Measurements from ENCODE around the gene PPM1G. TPM values are rescaled to one million over a fixed set of nuclear protein-coding genes. Genes with fewer than 3 reads are reported as not detected.

Gene PPM1G, protein sequence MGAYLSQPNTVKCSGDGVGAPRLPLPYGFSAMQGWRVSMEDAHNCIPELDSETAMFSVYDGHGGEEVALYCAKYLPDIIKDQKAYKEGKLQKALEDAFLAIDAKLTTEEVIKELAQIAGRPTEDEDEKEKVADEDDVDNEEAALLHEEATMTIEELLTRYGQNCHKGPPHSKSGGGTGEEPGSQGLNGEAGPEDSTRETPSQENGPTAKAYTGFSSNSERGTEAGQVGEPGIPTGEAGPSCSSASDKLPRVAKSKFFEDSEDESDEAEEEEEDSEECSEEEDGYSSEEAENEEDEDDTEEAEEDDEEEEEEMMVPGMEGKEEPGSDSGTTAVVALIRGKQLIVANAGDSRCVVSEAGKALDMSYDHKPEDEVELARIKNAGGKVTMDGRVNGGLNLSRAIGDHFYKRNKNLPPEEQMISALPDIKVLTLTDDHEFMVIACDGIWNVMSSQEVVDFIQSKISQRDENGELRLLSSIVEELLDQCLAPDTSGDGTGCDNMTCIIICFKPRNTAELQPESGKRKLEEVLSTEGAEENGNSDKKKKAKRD
- polyA plus RNA-seq: 66.4 TPM
- long read RNA-seq, donor 1, transcript PPM1G-201 (10 exons, 2,311 nt): major isoform, 9 of 28 reads
- long read RNA-seq, donor 1, partial matches to known transcripts: 18 of 28 reads
- long read RNA-seq, donor 1, other reads (novel, unspliced or antisense): 0 of 28 reads
- long read RNA-seq, donor 2, transcript PPM1G-201 (10 exons, 2,311 nt): major isoform, 22 of 61 reads
- long read RNA-seq, donor 2, partial matches to known transcripts: 37 of 61 reads
- long read RNA-seq, donor 2, other reads (novel, unspliced or antisense): 0 of 61 reads
- long read RNA-seq, donor 3: 0 reads
- long read RNA-seq, donor 4: 0 reads
- long read RNA-seq, donor 5, transcript PPM1G-201 (10 exons, 2,311 nt): major isoform, 8 of 9 reads
- long read RNA-seq, donor 5, partial matches to known transcripts: 0 of 9 reads
- long read RNA-seq, donor 5, other reads (novel, unspliced or antisense): 0 of 9 reads
- long read RNA-seq, donor 6, transcript PPM1G-201 (10 exons, 2,311 nt): major isoform, 10 of 63 reads
- long read RNA-seq, donor 6, partial matches to known transcripts: 52 of 63 reads
- long read RNA-seq, donor 6, other reads (novel, unspliced or antisense): 0 of 63 reads
- long read RNA-seq, donor 7, transcript PPM1G-201 (10 exons, 2,311 nt): major isoform, 8 of 15 reads
- long read RNA-seq, donor 7, partial matches to known transcripts: 7 of 15 reads
- long read RNA-seq, donor 7, other reads (novel, unspliced or antisense): 0 of 15 reads
- long read RNA-seq, donor 8, transcript PPM1G-201 (10 exons, 2,311 nt): major isoform, 15 of 64 reads
- long read RNA-seq, donor 8, partial matches to known transcripts: 49 of 64 reads
- long read RNA-seq, donor 8, other reads (novel, unspliced or antisense): 0 of 64 reads
- long read RNA-seq, donor 9, transcript PPM1G-201 (10 exons, 2,311 nt): major isoform, 10 of 134 reads
- long read RNA-seq, donor 9, partial matches to known transcripts: 115 of 134 reads
- long read RNA-seq, donor 9, other reads (novel, unspliced or antisense): 9 of 134 reads
- long read RNA-seq, donor 10, transcript PPM1G-201 (10 exons, 2,311 nt): major isoform, 16 of 34 reads
- long read RNA-seq, donor 10, partial matches to known transcripts: 17 of 34 reads
- long read RNA-seq, donor 10, other reads (novel, unspliced or antisense): 0 of 34 reads
- long read RNA-seq, donor 11, transcript PPM1G-201 (10 exons, 2,311 nt): major isoform, 20 of 33 reads
- long read RNA-seq, donor 11, partial matches to known transcripts: 13 of 33 reads
- long read RNA-seq, donor 11, other reads (novel, unspliced or antisense): 0 of 33 reads

DNA sequence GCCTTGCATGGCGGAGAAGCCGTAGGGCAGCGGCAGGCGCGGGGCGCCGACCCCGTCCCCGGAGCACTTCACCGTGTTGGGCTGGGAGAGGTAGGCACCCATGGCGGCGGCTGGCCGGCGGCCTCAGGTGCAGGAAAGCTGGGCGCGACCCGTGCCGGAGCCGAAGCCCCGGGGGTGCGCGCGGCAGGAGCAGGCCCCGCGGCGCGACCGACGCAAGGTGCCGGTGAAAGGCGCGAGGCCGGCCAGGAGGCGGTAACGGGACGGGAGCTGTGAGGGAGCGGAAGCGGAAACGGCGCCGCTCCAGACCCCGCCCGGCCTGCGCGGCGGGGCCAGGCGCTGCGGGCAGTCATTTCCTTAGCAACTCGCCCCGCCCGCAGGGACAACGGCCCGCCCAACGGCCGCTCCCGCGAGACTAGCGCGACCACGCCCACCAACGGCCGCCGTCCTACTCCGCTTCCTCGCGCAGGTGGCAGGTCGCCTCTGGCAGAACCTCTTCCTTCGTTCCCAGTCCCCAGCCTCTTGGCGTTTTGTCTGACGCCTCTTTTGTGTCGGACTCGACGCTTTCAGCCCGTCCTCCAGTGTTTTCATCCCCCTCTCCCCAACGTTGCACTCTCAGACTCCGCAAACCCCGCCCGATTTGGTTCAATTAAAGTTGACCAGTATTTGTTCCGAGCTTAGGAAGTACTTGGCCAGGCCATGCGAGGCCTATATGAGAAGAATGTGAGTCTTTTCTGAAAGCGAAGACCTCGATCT, at the start of gene PPM1G:
TSS of gene PPM1G (minus strand) at position 271 of the 753 bp plus-strand sequence. CDS start at position 102, 169 bp downstream.
- peak; percentile 95 to 97 for DNase-seq

DNA sequence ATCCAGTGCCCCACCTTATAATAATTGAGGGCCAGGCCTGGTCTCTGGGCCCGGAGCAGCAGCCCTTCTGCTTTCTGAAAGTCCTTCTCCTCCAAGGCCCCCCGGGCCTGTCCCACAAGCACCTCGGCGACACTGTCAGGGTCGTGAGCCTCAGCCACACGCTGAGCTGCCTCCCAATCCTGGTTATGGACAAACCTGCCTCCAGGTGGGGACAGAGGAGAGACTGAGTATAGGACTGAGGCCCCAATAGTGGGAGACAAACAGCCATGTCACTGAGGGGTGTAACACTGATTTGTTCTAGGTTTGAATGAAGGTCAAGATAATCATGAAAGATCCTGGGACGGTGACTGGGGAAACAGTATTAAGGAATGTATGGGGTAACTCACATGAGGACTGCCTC, 44.6 kb upstream of the PPM1G start:
- no peak overlapping the region for H3K27ac ChIP-seq (ENCODE audit: low read length)
- H3K27me3 ChIP-seq (ENCODE audit: control insufficient read depth, insufficient read depth, low read length): no peaks in the 10 kb centered on the region
- no peaks in the 10 kb centered on the region for H3K4me1 ChIP-seq (ENCODE audit: control insufficient read depth, insufficient read depth, low read length)
- H3K9me3 ChIP-seq (ENCODE audit: control insufficient read depth, low read depth, low read length): no peaks in the 10 kb centered on the region
- peaks cover 59% of the 10 kb centered on the region for H3K36me3 ChIP-seq (ENCODE audit: control insufficient read depth, insufficient read depth, low read length)
- WGBS (ENCODE audit: insufficient coverage, low lambda C conversion rate): no CpG with 5 or more reads among the region's 7 CpGs
- DNase-seq: no peak
- no peak overlapping the region for H3K4me3 ChIP-seq (ENCODE audit: low read length)

More for the DNA sequence above, at the start of gene PPM1G:
- Histone ChIP-seq H3K9me3 (ENCODE audit: control insufficient read depth, low read depth, low read length) (no peaks in the 10 kb centered on the region), H3K27ac (ENCODE audit: low read length) (peak within 1 kb of the TSS; percentile 92), H3K4me1 (ENCODE audit: control insufficient read depth, insufficient read depth, low read length) (peaks cover 6% of the 10 kb centered on the region), H3K4me3 (ENCODE audit: low read length) (peak within 1 kb of the TSS; percentile 79), H3K27me3 (ENCODE audit: control insufficient read depth, insufficient read depth, low read length) (no peaks in the 10 kb centered on the region), H3K36me3 (ENCODE audit: control insufficient read depth, insufficient read depth, low read length) (no peaks in the 10 kb centered on the region)
- 0% methylated on average over 1 of the region's 82 CpGs for WGBS (ENCODE audit: insufficient coverage, low lambda C conversion rate)

DNA sequence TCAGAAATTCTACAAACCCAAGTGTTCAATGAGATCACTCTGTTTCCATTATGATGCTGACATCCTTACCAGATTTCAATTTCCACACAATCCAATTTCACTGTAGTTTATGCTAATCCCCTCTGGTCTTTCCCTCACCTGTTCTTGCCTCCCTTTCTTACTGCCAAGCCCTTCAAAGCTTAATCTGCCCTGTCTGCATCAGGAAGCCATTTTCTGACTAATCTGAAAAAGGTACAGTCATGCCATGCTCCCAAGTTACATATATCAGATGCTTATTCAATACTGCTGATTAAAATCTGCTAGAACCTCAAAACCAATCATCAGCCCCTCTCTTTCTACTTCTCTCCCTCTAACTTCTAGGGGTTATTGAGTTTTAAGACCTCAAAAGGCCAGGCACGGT, 41.7 kb upstream of the PPM1G start:
- Histone ChIP-seq H3K4me1 (ENCODE audit: control insufficient read depth, insufficient read depth, low read length) (peaks cover 3% of the 10 kb centered on the region), H3K36me3 (ENCODE audit: control insufficient read depth, insufficient read depth, low read length) (peaks cover 52% of the 10 kb centered on the region), H3K27me3 (ENCODE audit: control insufficient read depth, insufficient read depth, low read length) (no peaks in the 10 kb centered on the region), H3K27ac (ENCODE audit: low read length) (no peak overlapping the region), H3K4me3 (ENCODE audit: low read length) (no peak overlapping the region), H3K9me3 (ENCODE audit: control insufficient read depth, low read depth, low read length) (no peaks in the 10 kb centered on the region)
- no peak for DNase-seq
- no CpG with 5 or more reads among the region's 1 CpG for WGBS (ENCODE audit: insufficient coverage, low lambda C conversion rate)

DNA sequence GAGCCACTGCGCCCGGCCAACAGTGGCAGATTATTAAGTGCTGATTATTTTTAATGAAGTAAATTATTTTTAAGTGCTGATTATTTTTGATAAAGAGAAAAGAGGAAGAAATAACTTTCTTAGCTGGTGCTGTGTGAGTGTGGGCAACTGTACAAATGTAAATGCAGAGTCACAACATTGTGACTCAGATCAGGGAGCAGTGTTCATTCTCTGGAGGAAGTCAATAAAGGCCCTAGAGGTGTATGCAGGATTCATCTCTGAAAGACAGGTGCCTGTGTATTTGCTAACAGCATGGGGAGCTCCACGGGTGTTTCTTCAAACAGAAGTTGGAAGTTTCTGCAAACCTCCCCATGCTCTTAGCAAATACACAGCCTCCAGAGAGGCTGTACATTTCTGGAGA, 39.0 kb upstream of the PPM1G start:
- no peak overlapping the region for H3K27ac ChIP-seq (ENCODE audit: low read length)
- H3K4me3 ChIP-seq (ENCODE audit: low read length): no peak overlapping the region
- no peaks in the 10 kb centered on the region for H3K27me3 ChIP-seq (ENCODE audit: control insufficient read depth, insufficient read depth, low read length)
- no CpG with 5 or more reads among the region's 3 CpGs for WGBS (ENCODE audit: insufficient coverage, low lambda C conversion rate)
- no peaks in the 10 kb centered on the region for H3K9me3 ChIP-seq (ENCODE audit: control insufficient read depth, low read depth, low read length)
- no peak for DNase-seq
- H3K4me1 ChIP-seq (ENCODE audit: control insufficient read depth, insufficient read depth, low read length): peaks cover 12% of the 10 kb centered on the region
- H3K36me3 ChIP-seq (ENCODE audit: control insufficient read depth, insufficient read depth, low read length): peaks cover 39% of the 10 kb centered on the region

DNA sequence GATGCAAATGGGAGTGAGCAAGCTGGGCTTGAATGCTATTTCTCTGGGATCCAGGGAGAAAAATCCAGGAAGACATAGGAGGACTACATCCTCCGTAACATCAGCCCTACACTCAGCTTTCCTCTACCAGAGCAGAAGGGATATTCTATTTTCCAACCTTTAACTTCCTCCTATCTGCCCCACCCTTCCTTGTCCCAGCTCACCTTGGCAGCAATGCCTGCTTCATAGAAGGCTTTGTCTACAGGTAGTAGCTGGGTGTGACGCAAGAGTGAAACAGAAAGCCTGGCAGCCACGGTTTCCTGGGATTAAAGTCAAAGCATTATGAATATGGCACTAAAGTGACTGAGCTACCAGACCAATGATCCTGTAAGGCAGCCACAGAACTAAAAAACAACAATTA, 36.7 kb upstream of the PPM1G start:
- Histone ChIP-seq H3K4me1 (ENCODE audit: control insufficient read depth, insufficient read depth, low read length) (peaks cover 23% of the 10 kb centered on the region), H3K36me3 (ENCODE audit: control insufficient read depth, insufficient read depth, low read length) (peaks cover 36% of the 10 kb centered on the region), H3K27me3 (ENCODE audit: control insufficient read depth, insufficient read depth, low read length) (no peaks in the 10 kb centered on the region), H3K27ac (ENCODE audit: low read length) (peak overlapping the region; percentile 93), H3K9me3 (ENCODE audit: control insufficient read depth, low read depth, low read length) (no peaks in the 10 kb centered on the region), H3K4me3 (ENCODE audit: low read length) (no peak overlapping the region)
- no CpG with 5 or more reads among the region's 3 CpGs for WGBS (ENCODE audit: insufficient coverage, low lambda C conversion rate)
- peak; percentile 92 to 96 for DNase-seq

DNA sequence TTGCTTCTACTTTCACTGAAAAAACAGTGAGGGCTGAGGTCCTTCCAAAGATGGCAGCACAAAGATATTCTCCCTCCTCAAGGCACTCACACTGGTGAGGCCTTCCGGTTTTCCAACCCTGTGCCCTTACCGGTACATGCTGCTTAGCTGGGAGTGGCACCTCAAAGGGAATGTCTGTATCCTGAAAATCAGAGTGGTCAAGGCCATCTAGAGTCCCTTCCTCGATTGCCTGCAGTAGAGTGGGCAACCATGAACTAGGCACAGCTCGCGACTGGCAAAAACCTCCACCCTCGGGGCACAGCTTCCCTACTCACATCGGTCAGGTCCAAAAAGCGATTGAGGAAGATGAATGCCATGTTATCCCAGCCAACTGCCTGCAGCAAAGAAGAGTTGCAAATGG, 36.2 kb upstream of the PPM1G start:
- Histone ChIP-seq H3K4me1 (ENCODE audit: control insufficient read depth, insufficient read depth, low read length) (peaks cover 23% of the 10 kb centered on the region), H3K27me3 (ENCODE audit: control insufficient read depth, insufficient read depth, low read length) (no peaks in the 10 kb centered on the region), H3K36me3 (ENCODE audit: control insufficient read depth, insufficient read depth, low read length) (peaks cover 41% of the 10 kb centered on the region), H3K27ac (ENCODE audit: low read length) (peak overlapping the region; percentile 93), H3K9me3 (ENCODE audit: control insufficient read depth, low read depth, low read length) (no peaks in the 10 kb centered on the region), H3K4me3 (ENCODE audit: low read length) (no peak overlapping the region)
- no peak for DNase-seq
- WGBS (ENCODE audit: insufficient coverage, low lambda C conversion rate): no CpG with 5 or more reads among the region's 8 CpGs

DNA sequence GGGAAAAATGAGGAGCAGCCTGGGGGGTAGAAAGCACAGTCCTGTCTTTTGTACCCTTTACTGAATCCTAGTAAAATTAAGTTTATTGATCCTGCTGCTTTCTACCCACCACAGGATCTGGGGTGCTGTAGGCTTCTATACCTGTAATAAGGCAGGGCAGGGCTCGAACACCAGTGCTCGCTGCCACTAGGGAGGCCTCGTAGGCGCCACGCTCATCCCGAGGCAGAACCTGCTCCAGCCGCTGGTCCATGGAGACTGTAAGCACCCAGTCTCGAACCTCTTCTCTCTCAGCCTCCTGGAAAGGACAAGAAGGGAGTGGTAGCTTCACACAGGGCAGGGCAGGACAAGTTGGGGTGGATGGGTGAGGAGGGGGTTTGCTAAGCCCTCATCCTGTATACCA, 35.8 kb upstream of the PPM1G start:
- Histone ChIP-seq H3K4me3 (ENCODE audit: low read length) (no peak overlapping the region), H3K27me3 (ENCODE audit: control insufficient read depth, insufficient read depth, low read length) (no peaks in the 10 kb centered on the region), H3K27ac (ENCODE audit: low read length) (peak overlapping the region; percentile 93), H3K9me3 (ENCODE audit: control insufficient read depth, low read depth, low read length) (no peaks in the 10 kb centered on the region), H3K36me3 (ENCODE audit: control insufficient read depth, insufficient read depth, low read length) (peaks cover 44% of the 10 kb centered on the region), H3K4me1 (ENCODE audit: control insufficient read depth, insufficient read depth, low read length) (peaks cover 23% of the 10 kb centered on the region)
- WGBS (ENCODE audit: insufficient coverage, low lambda C conversion rate): no CpG with 5 or more reads among the region's 8 CpGs
- DNase-seq: no peak

DNA sequence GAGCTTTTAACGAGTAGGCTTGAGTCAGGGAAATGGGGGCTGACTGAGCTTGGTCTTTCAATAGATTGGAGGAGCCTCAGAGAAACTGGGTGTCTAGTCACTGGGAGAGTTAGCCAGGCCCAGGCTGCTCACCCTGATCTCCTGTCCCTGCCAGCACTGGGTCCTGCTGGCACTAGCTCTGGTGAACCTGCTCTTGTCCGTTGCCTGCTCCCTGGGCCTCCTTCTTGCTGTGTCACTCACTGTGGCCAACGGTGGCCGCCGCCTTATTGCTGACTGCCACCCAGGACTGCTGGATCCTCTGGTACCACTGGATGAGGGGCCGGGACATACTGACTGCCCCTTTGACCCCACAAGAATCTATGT, 33.5 kb upstream of the PPM1G start:
- Histone ChIP-seq H3K4me3 (ENCODE audit: low read length) (peak overlapping the region; percentile 56), H3K27me3 (ENCODE audit: control insufficient read depth, insufficient read depth, low read length) (no peaks in the 10 kb centered on the region), H3K36me3 (ENCODE audit: control insufficient read depth, insufficient read depth, low read length) (peaks cover 44% of the 10 kb centered on the region), H3K4me1 (ENCODE audit: control insufficient read depth, insufficient read depth, low read length) (peaks cover 23% of the 10 kb centered on the region), H3K27ac (ENCODE audit: low read length) (peak overlapping the region; percentile 63), H3K9me3 (ENCODE audit: control insufficient read depth, low read depth, low read length) (no peaks in the 10 kb centered on the region)
- peak in 1 of 2 donors; percentile 54 for DNase-seq
- WGBS (ENCODE audit: insufficient coverage, low lambda C conversion rate): no CpG with 5 or more reads among the region's 6 CpGs

Measured in large intestine (tissue), 12 donors.